KMS-11 (cell line): ENCODE measurements around the gene AP2A2.

Experiments
- H2AFZ ChIP-seq: fragments of 200-600 bp; sonication (generic); 2 replicates; pipeline ENCODE4 v1.6.1; 2016; ENCODE audit warnings: antibody characterized with exemption, mixed run types, low read depth
- H3K27ac ChIP-seq: fragments of 200-600 bp; sonication (generic); 2 replicates; pipeline ENCODE4 v1.6.1; 2016; ENCODE audit warnings: mild to moderate bottlenecking, mixed run types
- H3K27me3 ChIP-seq: fragments of 200-600 bp; sonication (generic); 2 replicates; pipeline ENCODE4 v1.6.1; 2017; ENCODE audit warnings: mild to moderate bottlenecking, low read depth, mixed run types, moderate library complexity; ENCODE audit not compliant: insufficient read depth
- H3K36me3 ChIP-seq: fragments of 200-600 bp; sonication (generic); 2 replicates; pipeline ENCODE4 v1.6.1; 2017; ENCODE audit warnings: mild to moderate bottlenecking, mixed run types; ENCODE audit not compliant: insufficient read depth
- H3K4me1 ChIP-seq: fragments of 200-600 bp; sonication (generic); 2 replicates; pipeline ENCODE4 v1.6.1; 2016; ENCODE audit warnings: mild to moderate bottlenecking, low read depth, mixed run types; ENCODE audit not compliant: poor library complexity, severe bottlenecking
- H3K4me2 ChIP-seq: fragments of 200-600 bp; sonication (generic); 2 replicates; pipeline ENCODE4 v1.7.0; 2016; ENCODE audit warnings: mild to moderate bottlenecking, mixed run types
- H3K4me3 ChIP-seq: fragments of 200-600 bp; sonication (generic); IDR thresholded peaks from 2 replicates; pipeline ENCODE4 v1.6.1; 2017; ENCODE audit warnings: low read depth, low read length, mixed read lengths; ENCODE audit not compliant: insufficient read depth
- H3K79me2 ChIP-seq: fragments of 200-600 bp; sonication (generic); 2 replicates; pipeline ENCODE4 v1.6.1; 2016; ENCODE audit warnings: low read depth, mixed run types; ENCODE audit not compliant: insufficient read depth
- H3K9ac ChIP-seq: fragments of 200-600 bp; sonication (generic); 2 replicates; pipeline ENCODE4 v1.6.1; 2016; ENCODE audit warnings: mild to moderate bottlenecking, mixed run types
- H4K20me1 ChIP-seq: fragments of 200-600 bp; sonication (generic); 2 replicates; pipeline ENCODE4 v1.6.1; 2016; ENCODE audit warnings: mild to moderate bottlenecking, mixed run types; ENCODE audit not compliant: insufficient read depth
- CTCF ChIP-seq: fragments of 200-600 bp; sonication (generic); conservative IDR thresholded peaks from 2 replicates; pipeline ENCODE4 v1.6.1; 2017; ENCODE audit warnings: low read depth, mild to moderate bottlenecking, antibody characterized with exemption, low read length, moderate library complexity, mixed read lengths

AP2A2 gene

DNA sequence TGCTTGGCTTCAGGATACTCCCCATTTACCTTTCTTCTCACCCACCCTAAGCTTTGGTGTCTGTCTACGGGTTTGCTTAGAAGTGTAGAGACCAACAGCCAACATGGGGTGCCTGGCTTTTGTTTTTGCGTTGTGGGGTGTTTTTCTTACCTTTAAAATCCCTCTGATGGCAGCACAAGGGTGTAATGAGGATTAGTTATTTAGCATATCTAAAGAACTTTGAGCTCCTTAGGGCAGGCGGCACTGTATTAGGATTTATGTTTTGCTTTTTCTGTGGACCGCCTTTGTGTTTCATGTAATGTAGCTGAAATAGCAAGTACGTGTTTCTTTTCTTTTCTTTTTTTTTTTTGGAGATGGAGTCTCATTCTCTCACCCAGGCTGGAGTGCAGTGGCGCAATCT lies 8.9 kb downstream of the AP2A2 start:
- no peaks in the 10 kb centered on the region for H3K36me3 ChIP-seq
- no peak for TF ChIP-seq CTCF
- H2AFZ ChIP-seq, result no peak overlapping the region
- peaks cover 10% of the 10 kb centered on the region for H3K4me1 ChIP-seq
- no peaks in the 10 kb centered on the region for H4K20me1 ChIP-seq
- H3K27me3 ChIP-seq, result no peaks in the 10 kb centered on the region
- peaks cover 80% of the 10 kb centered on the region for H3K79me2 ChIP-seq
- H3K4me2 ChIP-seq, result no peak overlapping the region
- no peak overlapping the region for H3K4me3 ChIP-seq
- H3K9ac ChIP-seq, result no peak overlapping the region
- H3K27ac ChIP-seq, result no peak overlapping the region

- Histone ChIP-seq H3K4me3 (no peak overlapping the region), H3K27me3 (no peaks in the 10 kb centered on the region), H4K20me1 (no peaks in the 10 kb centered on the region), H3K4me1 (peaks cover 8% of the 10 kb centered on the region), H3K36me3 (no peaks in the 10 kb centered on the region), H3K27ac (no peak overlapping the region), H2AFZ (no peak overlapping the region), H3K79me2 (peaks cover 79% of the 10 kb centered on the region), H3K9ac (no peak overlapping the region), H3K4me2 (no peak overlapping the region)
- no peak for TF ChIP-seq CTCF
Observed at GRCh38 chr11:936199-936598, 10.5 kb downstream of the AP2A2 start.

DNA sequence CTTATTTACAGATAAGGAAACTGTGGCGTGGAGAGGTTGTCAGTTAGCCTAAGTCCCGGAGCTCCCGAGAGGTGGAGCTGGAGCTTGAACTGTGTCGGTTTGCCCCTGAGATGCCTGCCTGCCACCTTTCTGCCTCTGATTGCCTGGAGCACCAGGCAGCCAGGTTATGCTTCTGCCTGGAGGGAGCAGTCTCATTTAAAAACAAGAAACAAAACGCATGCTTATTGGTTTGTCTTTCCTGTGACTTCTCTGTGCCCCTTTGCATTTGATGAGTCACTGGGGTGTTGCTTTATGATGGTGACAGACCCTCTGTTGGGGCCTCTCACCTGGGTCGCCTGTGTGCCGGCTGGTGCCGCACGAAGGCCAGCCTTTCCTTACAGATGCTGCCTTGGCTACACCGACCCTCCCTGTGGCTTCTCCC lies 12.2 kb downstream of the AP2A2 start:
- Histone ChIP-seq H3K4me3 (no peak overlapping the region), H3K27ac (no peak overlapping the region), H2AFZ (no peak overlapping the region), H3K36me3 (no peaks in the 10 kb centered on the region), H3K4me2 (no peak overlapping the region), H3K4me1 (no peaks in the 10 kb centered on the region), H3K79me2 (peaks cover 79% of the 10 kb centered on the region), H4K20me1 (no peaks in the 10 kb centered on the region), H3K9ac (no peak overlapping the region), H3K27me3 (no peaks in the 10 kb centered on the region)
- no peak for TF ChIP-seq CTCF

GRCh38 chr11:940496-941135 lies 14.9 kb downstream of the AP2A2 start:
- no peak for TF ChIP-seq CTCF
- Histone ChIP-seq H3K36me3 (no peaks in the 10 kb centered on the region), H3K9ac (no peak overlapping the region), H3K4me3 (no peak overlapping the region), H4K20me1 (no peaks in the 10 kb centered on the region), H3K4me2 (no peak overlapping the region), H3K27ac (no peak overlapping the region), H3K27me3 (no peaks in the 10 kb centered on the region), H3K79me2 (peaks cover 63% of the 10 kb centered on the region), H3K4me1 (no peaks in the 10 kb centered on the region), H2AFZ (no peak overlapping the region)
